ENCODE results near the gene IL1RAPL1. TPM values are rescaled to one million over a fixed set of nuclear protein-coding genes. Genes with fewer than 3 reads are reported as not detected.

IL1RAPL1 gene
- total RNA-seq, 2 donors from 2014 or later: 1.2 to 3.0 TPM

DNA sequence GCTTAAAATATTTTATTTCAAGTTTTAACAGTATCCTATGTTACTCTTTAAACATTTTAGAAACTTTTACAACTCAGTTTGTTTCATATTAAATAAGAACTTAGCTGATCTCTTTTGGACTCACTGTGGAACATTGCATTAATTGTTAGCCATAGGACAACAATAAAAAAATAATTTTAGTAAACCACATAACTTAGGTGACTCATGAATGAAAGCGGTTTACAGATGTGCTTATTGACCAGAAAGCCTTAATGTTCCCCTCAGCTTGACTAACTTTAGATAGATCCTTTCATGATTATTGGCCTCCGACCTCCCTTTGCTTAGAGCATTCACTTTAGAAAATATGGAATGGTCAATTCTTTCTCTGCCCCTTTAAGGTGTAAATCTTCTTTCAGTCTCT lies 844.6 kb downstream of the IL1RAPL1 start:
- no peaks in the 10 kb centered on the region for H3K36me3 ChIP-seq
- TF ChIP-seq, protein P1, sequence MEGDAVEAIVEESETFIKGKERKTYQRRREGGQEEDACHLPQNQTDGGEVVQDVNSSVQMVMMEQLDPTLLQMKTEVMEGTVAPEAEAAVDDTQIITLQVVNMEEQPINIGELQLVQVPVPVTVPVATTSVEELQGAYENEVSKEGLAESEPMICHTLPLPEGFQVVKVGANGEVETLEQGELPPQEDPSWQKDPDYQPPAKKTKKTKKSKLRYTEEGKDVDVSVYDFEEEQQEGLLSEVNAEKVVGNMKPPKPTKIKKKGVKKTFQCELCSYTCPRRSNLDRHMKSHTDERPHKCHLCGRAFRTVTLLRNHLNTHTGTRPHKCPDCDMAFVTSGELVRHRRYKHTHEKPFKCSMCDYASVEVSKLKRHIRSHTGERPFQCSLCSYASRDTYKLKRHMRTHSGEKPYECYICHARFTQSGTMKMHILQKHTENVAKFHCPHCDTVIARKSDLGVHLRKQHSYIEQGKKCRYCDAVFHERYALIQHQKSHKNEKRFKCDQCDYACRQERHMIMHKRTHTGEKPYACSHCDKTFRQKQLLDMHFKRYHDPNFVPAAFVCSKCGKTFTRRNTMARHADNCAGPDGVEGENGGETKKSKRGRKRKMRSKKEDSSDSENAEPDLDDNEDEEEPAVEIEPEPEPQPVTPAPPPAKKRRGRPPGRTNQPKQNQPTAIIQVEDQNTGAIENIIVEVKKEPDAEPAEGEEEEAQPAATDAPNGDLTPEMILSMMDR (IDR thresholded peaks at IDR 0.05): no peak
- no peak overlapping the region for H3K4me3 ChIP-seq
- no peaks in the 10 kb centered on the region for H3K27me3 ChIP-seq
- peaks cover 0 to 13% of the 10 kb centered on the region in 2 donors for H3K9me3 ChIP-seq
- no peaks in the 10 kb centered on the region for H3K4me1 ChIP-seq
- H3K27ac ChIP-seq: no peak overlapping the region
- no peak for DNase-seq (ENCODE audit: low spot score)

DNA sequence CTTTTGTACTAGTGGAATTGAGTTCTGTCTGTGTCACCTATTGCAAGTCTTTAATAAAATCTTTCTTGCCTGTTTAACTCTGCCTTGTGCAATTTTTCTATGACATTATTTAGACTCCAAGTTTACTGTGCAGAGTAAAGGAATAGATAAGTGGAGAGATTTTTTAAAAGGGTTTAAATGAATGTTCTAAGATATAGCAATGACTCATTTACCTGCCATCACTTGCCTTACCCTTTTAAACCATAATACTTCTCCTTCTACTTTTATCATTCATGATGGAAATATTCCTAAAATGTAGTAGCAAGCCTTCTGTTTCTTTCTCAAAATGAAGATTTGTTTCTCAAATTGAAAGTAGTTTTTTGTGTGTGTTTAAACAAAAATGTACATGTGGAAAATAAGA lies 845.3 kb downstream of the IL1RAPL1 start:
- TF ChIP-seq, protein P1 (IDR thresholded peaks at IDR 0.05): no peak
- Histone ChIP-seq H3K27ac (no peak overlapping the region), H3K36me3 (no peaks in the 10 kb centered on the region), H3K27me3 (no peaks in the 10 kb centered on the region), H3K4me1 (no peaks in the 10 kb centered on the region), H3K9me3 (peaks cover 0 to 7% of the 10 kb centered on the region in 2 donors), H3K4me3 (no peak overlapping the region)
- no peak for DNase-seq (ENCODE audit: low spot score)

DNA sequence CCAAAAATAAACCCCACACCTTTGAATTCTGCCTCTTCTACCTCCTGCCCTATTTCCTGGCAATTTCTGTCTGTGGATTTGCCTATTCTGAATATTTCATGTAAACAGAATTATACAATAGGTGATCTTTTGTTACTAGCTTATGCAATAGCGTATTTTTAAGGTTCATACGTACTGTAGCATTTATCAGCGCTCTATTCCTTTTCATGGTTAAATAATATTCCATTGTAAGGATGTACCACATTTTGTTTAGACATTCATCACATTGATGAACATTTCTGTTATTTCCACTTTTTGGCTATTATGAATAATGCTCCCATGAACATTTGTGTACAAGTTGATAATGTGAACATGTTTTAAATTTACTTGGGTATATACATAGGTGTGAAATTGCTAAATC lies 847.7 kb downstream of the IL1RAPL1 start:
- Histone ChIP-seq H3K4me3 (no peak overlapping the region), H3K27me3 (no peaks in the 10 kb centered on the region), H3K9me3 (peaks cover 0 to 7% of the 10 kb centered on the region in 2 donors), H3K27ac (no peak overlapping the region), H3K4me1 (no peaks in the 10 kb centered on the region), H3K36me3 (no peaks in the 10 kb centered on the region)
- no peak for DNase-seq (ENCODE audit: low spot score)
- TF ChIP-seq, protein P1 (IDR thresholded peaks at IDR 0.05): no peak

DNA sequence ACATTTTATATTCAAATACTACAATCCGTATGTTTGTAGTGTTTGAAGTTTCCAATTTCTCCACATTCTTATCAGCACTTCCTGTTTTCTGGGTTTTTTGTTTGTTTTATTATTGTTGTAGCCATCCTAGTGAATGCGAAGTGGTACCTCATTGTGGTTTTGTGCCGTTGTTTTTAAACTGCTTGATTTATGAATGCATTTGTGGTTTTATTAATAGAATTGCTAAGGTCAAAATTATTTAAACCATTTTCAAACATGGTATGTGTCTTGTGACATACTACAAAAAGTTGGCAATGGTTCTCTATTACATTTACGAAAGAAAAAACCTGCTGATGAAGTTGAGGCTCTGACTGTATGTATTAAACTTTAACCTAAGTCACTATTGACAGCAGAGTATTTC lies 848.1 kb downstream of the IL1RAPL1 start:
- Histone ChIP-seq H3K27ac (no peak overlapping the region), H3K36me3 (no peaks in the 10 kb centered on the region), H3K4me1 (no peaks in the 10 kb centered on the region), H3K9me3 (peaks cover 0 to 7% of the 10 kb centered on the region in 2 donors), H3K4me3 (no peak overlapping the region), H3K27me3 (no peaks in the 10 kb centered on the region)
- TF ChIP-seq, protein P1 (IDR thresholded peaks at IDR 0.05): no peak
- DNase-seq (ENCODE audit: low spot score): no peak

DNA sequence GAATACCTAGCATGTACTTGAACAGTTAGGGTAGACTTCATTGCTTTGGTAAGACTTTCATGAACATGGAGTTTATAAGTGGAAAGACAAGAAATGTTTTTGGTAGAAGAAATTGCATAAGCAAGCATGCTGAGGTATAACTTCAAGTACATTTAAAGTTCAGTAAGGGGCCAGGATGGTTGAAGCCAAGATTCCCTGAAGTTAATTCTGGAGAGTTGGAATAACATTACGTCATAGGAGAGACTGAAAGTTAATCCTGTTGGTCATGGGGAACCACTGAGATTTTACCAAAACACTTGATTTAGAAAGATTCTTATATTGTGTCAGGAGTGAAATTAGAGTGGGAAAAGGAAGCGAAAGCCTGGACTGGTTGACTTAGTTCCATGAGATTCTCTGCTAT lies 860.6 kb downstream of the IL1RAPL1 start:
- no peak for DNase-seq (ENCODE audit: low spot score)
- Histone ChIP-seq H3K27ac (no peak overlapping the region), H3K4me1 (no peaks in the 10 kb centered on the region), H3K9me3 (no peaks in the 10 kb centered on the region), H3K4me3 (no peak overlapping the region), H3K36me3 (no peaks in the 10 kb centered on the region), H3K27me3 (no peaks in the 10 kb centered on the region)
- TF ChIP-seq, protein P1 (IDR thresholded peaks at IDR 0.05): no peak

DNA sequence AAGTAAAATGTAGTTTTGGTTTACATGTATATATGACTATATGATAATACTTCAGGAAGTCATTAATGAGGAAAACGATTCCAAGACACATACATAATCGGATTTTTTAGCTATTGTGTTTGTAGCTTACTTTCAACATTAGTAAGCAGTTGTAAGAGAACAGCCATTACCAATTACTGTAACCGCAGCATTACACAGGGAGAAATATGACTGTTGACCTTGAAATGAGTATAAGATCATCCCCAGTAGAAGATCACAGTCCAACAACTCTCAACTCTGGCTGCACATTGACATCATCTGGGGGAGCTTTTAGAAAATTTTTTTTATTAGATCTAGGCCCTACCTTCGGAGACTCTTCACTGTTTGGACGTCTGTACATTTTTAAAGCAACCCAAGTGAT lies 866.1 kb downstream of the IL1RAPL1 start:
- TF ChIP-seq, protein P1 (IDR thresholded peaks at IDR 0.05): no peak
- no peak for DNase-seq (ENCODE audit: low spot score)

More for the DNA sequence above, 866.1 kb downstream of the IL1RAPL1 start:
- no peaks in the 10 kb centered on the region for H3K4me1 ChIP-seq
- no peak overlapping the region for H3K27ac ChIP-seq
- no peak overlapping the region for H3K4me3 ChIP-seq
- no peaks in the 10 kb centered on the region for H3K9me3 ChIP-seq
- H3K27me3 ChIP-seq: no peaks in the 10 kb centered on the region
- no peaks in the 10 kb centered on the region for H3K36me3 ChIP-seq
